Vagina (tissue), 2 donors: ENCODE data around the gene ZNF346.

Experiments used
- CTCF ChIP-seq, 3 experiments: fragments of 450-650 bp in 2 of 3; fragments of 200-600 bp in 1 of 3; sonication (generic) in 1 of 3; IDR thresholded peaks; one replicate each; pipeline ENCODE4 v1.5.1; 2017 to 2019; ENCODE audit warnings: antibody characterized with exemption in 3 of 3, mild to moderate bottlenecking in 2 of 3, moderate library complexity in 2 of 3
- POLR2A ChIP-seq, 2 donors: fragments of 450-650 bp; IDR thresholded peaks; one replicate each; pipeline ENCODE4 v1.6.1; 2017; ENCODE audit warnings: antibody characterized with exemption in 2 of 2, mild to moderate bottlenecking in 2 of 2, moderate library complexity in 2 of 2
- POLR2AphosphoS5 ChIP-seq, 2 donors: sonication (generic); formaldehyde crosslinking; IDR thresholded peaks; one replicate each; pipeline ENCODE4 v1.9.0; 2017; ENCODE audit warnings: antibody characterized with exemption in 2 of 2, mild to moderate bottlenecking in 2 of 2, low read depth in 1 of 2; ENCODE audit not compliant: insufficient read depth in 1 of 2

DNA sequence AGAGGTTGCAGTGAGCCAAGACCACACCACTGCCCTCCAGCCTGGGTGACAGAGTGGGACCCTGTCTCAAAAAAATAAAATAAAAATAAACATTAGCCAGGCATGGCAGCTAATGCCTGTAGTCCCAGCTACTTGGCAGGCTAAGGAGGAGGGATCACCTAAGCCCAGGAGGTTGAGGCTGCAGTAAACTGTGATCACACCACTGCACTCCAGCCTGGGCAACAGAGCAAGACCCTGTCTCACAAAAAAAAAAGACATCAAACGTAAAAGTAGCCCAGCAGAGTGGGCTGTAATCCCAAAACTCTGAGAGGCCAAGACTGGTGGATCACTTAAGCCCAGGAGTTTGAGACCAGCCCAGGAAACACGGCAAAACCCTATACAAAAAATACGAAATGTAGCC lies 34.9 kb upstream of the ZNF346 start:
- TF ChIP-seq CTCF (IDR thresholded peaks at IDR 0.05) (no peak), POLR2A (IDR thresholded peaks at IDR 0.05) (no peak), POLR2AphosphoS5 (IDR thresholded peaks at IDR 0.05; ENCODE audit: insufficient read depth in 1 of 2, low read depth in 1 of 2) (no peak)
